ENCODE results near the gene CMC4. TPM values are rescaled to one million over a fixed set of nuclear protein-coding genes. Genes with fewer than 3 reads are reported as not detected.

Gene CMC4
- total RNA-seq, 1 donor from 2014 or later: 28.1 TPM

DNA sequence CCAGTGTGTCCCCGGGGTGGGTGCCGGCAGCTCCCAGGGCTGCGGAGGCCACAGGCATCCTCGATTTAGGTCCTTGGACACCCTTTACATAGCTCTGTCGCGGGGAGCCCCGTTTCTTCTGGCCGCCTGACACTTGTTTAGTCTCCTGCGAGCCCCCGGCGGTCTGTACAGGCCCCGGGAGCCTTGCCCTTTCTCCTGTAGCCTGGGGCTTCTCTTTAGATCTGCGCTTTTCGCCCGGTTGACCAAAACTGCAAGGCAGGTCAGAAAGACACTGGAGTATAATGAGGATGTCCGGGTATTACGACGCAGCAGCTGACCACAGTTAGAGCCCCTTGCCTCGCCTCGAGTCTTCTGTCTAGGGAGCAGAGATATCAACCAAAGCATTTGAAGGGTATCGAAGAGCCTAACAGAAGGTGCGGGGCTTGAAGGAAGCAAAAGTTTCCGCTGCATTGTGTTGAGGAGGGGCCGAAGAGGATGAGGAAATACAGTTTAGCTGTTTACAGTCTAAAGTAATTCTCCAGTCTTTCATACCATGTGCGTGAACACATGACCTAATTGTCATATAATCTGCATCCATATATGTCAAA lies 851 bp upstream of the CMC4 start:
- intact Hi-C loops (cut with micrococcal nuclease): no loop called here
- H3K9me3 ChIP-seq (replicated peaks): no peaks in the 10 kb centered on the region
- H3K27me3 ChIP-seq (ENCODE audit: low read depth): no peaks in the 10 kb centered on the region
- peak overlapping the region; percentile 77 for H3K4me3 ChIP-seq
- TF ChIP-seq, protein P1, sequence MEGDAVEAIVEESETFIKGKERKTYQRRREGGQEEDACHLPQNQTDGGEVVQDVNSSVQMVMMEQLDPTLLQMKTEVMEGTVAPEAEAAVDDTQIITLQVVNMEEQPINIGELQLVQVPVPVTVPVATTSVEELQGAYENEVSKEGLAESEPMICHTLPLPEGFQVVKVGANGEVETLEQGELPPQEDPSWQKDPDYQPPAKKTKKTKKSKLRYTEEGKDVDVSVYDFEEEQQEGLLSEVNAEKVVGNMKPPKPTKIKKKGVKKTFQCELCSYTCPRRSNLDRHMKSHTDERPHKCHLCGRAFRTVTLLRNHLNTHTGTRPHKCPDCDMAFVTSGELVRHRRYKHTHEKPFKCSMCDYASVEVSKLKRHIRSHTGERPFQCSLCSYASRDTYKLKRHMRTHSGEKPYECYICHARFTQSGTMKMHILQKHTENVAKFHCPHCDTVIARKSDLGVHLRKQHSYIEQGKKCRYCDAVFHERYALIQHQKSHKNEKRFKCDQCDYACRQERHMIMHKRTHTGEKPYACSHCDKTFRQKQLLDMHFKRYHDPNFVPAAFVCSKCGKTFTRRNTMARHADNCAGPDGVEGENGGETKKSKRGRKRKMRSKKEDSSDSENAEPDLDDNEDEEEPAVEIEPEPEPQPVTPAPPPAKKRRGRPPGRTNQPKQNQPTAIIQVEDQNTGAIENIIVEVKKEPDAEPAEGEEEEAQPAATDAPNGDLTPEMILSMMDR (IDR thresholded peaks at IDR 0.05; ENCODE audit: borderline replicate concordance): no peak
- no peaks in the 10 kb centered on the region for H3K36me3 ChIP-seq
- H3K4me1 ChIP-seq: peaks cover 28% of the 10 kb centered on the region
- DNase-seq: no peak
- H3K27ac ChIP-seq (replicated peaks): peak overlapping the region; percentile 90

DNA sequence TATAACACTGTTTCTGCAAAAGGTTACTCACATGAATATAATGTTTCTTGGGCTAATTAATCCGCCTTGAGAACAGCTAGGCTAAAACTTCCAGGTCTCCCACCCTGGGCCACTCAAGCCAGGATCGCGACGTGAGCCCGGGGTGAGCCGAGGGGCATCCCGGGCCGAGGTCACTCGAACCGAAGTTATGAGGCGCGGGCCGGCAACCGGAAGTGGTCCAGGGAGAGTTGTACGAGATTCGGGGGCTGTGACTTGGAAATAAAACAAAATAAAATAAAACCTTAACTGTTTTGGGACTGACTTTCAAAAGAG lies 317 bp downstream of the CMC4 start:
- peak overlapping the region; percentile 77 for H3K4me3 ChIP-seq
- no peak for DNase-seq
- H3K36me3 ChIP-seq: no peaks in the 10 kb centered on the region
- H3K4me1 ChIP-seq: peaks cover 28% of the 10 kb centered on the region
- peak overlapping the region; percentile 90 for H3K27ac ChIP-seq (replicated peaks)
- no peaks in the 10 kb centered on the region for H3K9me3 ChIP-seq (replicated peaks)
- TF ChIP-seq, protein P1 (IDR thresholded peaks at IDR 0.05; ENCODE audit: borderline replicate concordance): no peak
- intact Hi-C loops (cut with micrococcal nuclease): no loop called here
- H3K27me3 ChIP-seq (ENCODE audit: low read depth): no peaks in the 10 kb centered on the region

DNA sequence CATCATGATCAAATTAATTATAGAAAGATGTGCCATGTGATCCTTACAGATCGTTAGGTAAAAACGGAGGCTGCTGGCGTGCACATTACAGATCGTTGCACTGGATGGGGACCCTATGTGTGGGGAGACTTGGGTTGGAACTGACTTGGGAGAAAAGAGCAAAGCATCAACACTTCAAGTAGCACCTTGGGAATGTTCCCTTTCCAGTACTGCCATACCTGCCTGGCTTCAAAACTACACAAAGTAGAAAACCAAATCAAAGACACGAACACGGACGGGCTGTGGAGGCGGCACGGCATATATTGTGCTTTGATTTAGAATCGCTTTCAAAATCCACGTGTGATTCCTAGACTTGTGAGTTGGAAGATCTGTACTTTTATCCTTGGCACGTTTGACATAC lies 898 bp downstream of the CMC4 start:
- intact Hi-C loops (cut with micrococcal nuclease): no loop called here
- Histone ChIP-seq H3K27ac (replicated peaks) (peak overlapping the region; percentile 90), H3K27me3 (ENCODE audit: low read depth) (no peaks in the 10 kb centered on the region)

DNA sequence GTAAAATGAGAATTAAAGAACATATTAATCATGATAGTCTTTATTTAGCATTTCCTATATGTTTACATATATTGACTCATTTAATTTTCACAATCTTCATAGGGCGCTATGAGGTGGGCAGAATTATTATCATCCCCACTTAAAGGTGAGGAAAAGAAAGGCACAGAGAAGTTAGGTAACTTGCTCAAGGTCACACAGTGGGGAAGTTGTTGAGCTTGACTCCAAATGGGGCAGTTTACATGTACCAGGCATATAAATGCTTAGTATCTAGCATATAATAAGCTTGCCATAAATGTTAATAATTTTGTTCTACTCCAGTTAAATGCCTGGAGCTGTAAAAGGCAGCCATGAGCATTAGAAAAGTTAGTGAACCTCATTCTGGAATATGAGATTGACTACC lies 1.5 kb downstream of the CMC4 start:
- no peak for DNase-seq
- H3K4me1 ChIP-seq: peaks cover 28% of the 10 kb centered on the region
- no peaks in the 10 kb centered on the region for H3K27me3 ChIP-seq (ENCODE audit: low read depth)
- intact Hi-C loops (cut with micrococcal nuclease): no loop called here
- H3K4me3 ChIP-seq: peak overlapping the region; percentile 77
- no peaks in the 10 kb centered on the region for H3K9me3 ChIP-seq (replicated peaks)
- H3K27ac ChIP-seq (replicated peaks): peak overlapping the region; percentile 90
- H3K36me3 ChIP-seq: no peaks in the 10 kb centered on the region
- TF ChIP-seq, protein P1 (IDR thresholded peaks at IDR 0.05; ENCODE audit: borderline replicate concordance): no peak

More for the DNA sequence above, 898 bp downstream of the CMC4 start:
- TF ChIP-seq, protein P1 (IDR thresholded peaks at IDR 0.05; ENCODE audit: borderline replicate concordance): no peak
- no peaks in the 10 kb centered on the region for H3K9me3 ChIP-seq (replicated peaks)
- H3K4me1 ChIP-seq: peaks cover 28% of the 10 kb centered on the region
- DNase-seq: no peak
- no peaks in the 10 kb centered on the region for H3K36me3 ChIP-seq
- H3K4me3 ChIP-seq: peak overlapping the region; percentile 77

DNA sequence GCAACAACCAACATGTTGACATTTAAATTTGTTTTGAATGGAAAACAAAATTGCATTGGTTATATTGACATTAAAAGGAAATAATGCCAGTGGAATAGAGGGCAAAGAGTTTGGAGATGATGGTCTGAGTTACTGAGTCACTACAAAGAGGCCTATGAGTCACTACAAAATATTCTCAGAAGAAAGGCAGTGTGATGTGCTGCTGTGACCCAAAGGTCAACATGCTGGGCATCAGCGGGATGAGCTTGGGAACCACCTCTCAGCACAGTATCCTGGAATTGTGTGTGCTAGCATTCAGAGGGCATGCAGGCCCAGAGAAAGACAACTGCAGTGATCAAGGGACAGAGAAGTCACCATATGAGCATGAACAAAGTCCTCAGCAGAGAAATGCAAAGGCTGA lies 2.8 kb downstream of the CMC4 start:
- H3K27me3 ChIP-seq (ENCODE audit: low read depth): no peaks in the 10 kb centered on the region
- peak overlapping the region; percentile 23 for H3K27ac ChIP-seq (replicated peaks)
- TF ChIP-seq, protein P1 (IDR thresholded peaks at IDR 0.05; ENCODE audit: borderline replicate concordance): no peak
- intact Hi-C loops (cut with micrococcal nuclease): no loop called here
- no peak overlapping the region for H3K4me3 ChIP-seq
- no peak for DNase-seq
- no peaks in the 10 kb centered on the region for H3K9me3 ChIP-seq (replicated peaks)
- H3K4me1 ChIP-seq: peaks cover 28% of the 10 kb centered on the region
- H3K36me3 ChIP-seq: no peaks in the 10 kb centered on the region
